ENCODE measurements around the gene NPC1L1. TPM values are rescaled to one million over a fixed set of nuclear protein-coding genes. Genes with fewer than 3 reads are reported as not detected.

NPC1L1 gene
- total RNA-seq, result 0.30 TPM

- no peak for DNase-seq
These were observed at the start of gene NPC1L1 for GRCh38 chr7:44541028-44541869. Gene NPC1L1 (minus strand): TSS chr7:44541330. CDS start chr7:44541259, 71 bp downstream.

- no peak for DNase-seq
These were observed 49.8 kb upstream of the NPC1L1 start for GRCh38 chr7:44590910-44591309.

- DNase-seq, result peak; percentile 36
These were observed 46.9 kb upstream of the NPC1L1 start for GRCh38 chr7:44587843-44588711.

- no peak for DNase-seq
These were observed 42.2 kb upstream of the NPC1L1 start for GRCh38 chr7:44583146-44583865.

GRCh38 chr7:44581879-44582603, 40.9 kb upstream of the NPC1L1 start, which contains the start of gene TMED4:
Gene TMED4 (minus strand): TSS chr7:44582231. CDS start chr7:44582206, 25 bp downstream.
- DNase-seq, result peak; percentile 99

- no peak for DNase-seq
These were observed 40.1 kb upstream of the NPC1L1 start for GRCh38 chr7:44580945-44581878.

- no peak for DNase-seq
These were observed 35.1 kb upstream of the NPC1L1 start for GRCh38 chr7:44576228-44576627.

GRCh38 chr7:44575054-44575453, 33.9 kb upstream of the NPC1L1 start:
- DNase-seq, result no peak

- no peak for DNase-seq
These were observed 33.2 kb upstream of the NPC1L1 start for GRCh38 chr7:44574287-44574872.

GRCh38 chr7:44573464-44574286, 32.5 kb upstream of the NPC1L1 start, which contains the start of gene DDX56:
Gene DDX56 (minus strand): TSS chr7:44573908. CDS start chr7:44573895, 13 bp downstream.
- DNase-seq, result peak; percentile 89

GRCh38 chr7:44572771-44573170, 31.6 kb upstream of the NPC1L1 start:
- DNase-seq, result no peak

- DNase-seq, result no peak
These were observed 28.8 kb upstream of the NPC1L1 start for GRCh38 chr7:44569959-44570358.

- DNase-seq, result no peak
These were observed 27.8 kb upstream of the NPC1L1 start for GRCh38 chr7:44568771-44569560.

GRCh38 chr7:44567884-44568283, 26.8 kb upstream of the NPC1L1 start:
- DNase-seq, result no peak

- DNase-seq, result no peak
These were observed 25.6 kb upstream of the NPC1L1 start for GRCh38 chr7:44566680-44567079.

GRCh38 chr7:44565795-44566559, 24.8 kb upstream of the NPC1L1 start:
- no peak for DNase-seq

GRCh38 chr7:44565097-44565794, 24.1 kb upstream of the NPC1L1 start:
- DNase-seq, result peak; percentile 7

All from skin of body (tissue), 2 donors.